Mucosa of descending colon (tissue), 3 donors: ENCODE results near the gene SHISAL1. TPM values are rescaled to one million over a fixed set of nuclear protein-coding genes. Genes with fewer than 3 reads are reported as not detected.

Experiments
- ATAC-seq: fragments of 200-7000 bp; cut with Tn5 transposase; one replicate; pipeline ENCODE4 v1.9.1; 2020; ENCODE audit warnings: mild to moderate bottlenecking, moderate library complexity
- DNase-seq, 3 donors: peaks; one replicate each; pipeline ENCODE4 v3.0.0-alpha.2; 2020
- H3K36me3 ChIP-seq: fragments of 200-600 bp; one replicate; pipeline ENCODE4 v1.8.0; 2021; ENCODE audit warnings: low read depth, mild to moderate bottlenecking
- H3K4me1 ChIP-seq: fragments of 200-600 bp; one replicate; pipeline ENCODE4 v1.8.0; 2021; ENCODE audit warnings: low read depth, mild to moderate bottlenecking
- H3K4me3 ChIP-seq: fragments of 200-600 bp; one replicate; pipeline ENCODE4 v1.8.0; 2021; ENCODE audit warnings: mild to moderate bottlenecking
- H3K9me3 ChIP-seq: fragments of 200-600 bp; one replicate; pipeline ENCODE4 v1.8.0; 2021; ENCODE audit warnings: mild to moderate bottlenecking
- CTCF ChIP-seq: fragments of 200-600 bp; IDR thresholded peaks from one replicate; pipeline ENCODE4 v1.8.0; 2022; ENCODE audit warnings: antibody characterized with exemption, mild to moderate bottlenecking
- intact Hi-C, 2 donors: fragments of 100-400 bp; cut with DNase I in 1 of 2; cut with micrococcal nuclease in 1 of 2; formaldehyde crosslinking; loops; one replicate each; pipeline versions ENCODE4 v1.11.0 to v1.11.1; 2022; cut with DNase I, micrococcal nuclease
- total RNA-seq, 3 donors: library from RNA; stranded (reverse); fragmentation: NEBNext Ultra II Directional in 2 of 3; extraction: Animal tissue kit (Norgen Biotek cat#: 25700) in 2 of 3; gene quantifications; one replicate each; pipeline versions ENCODE4 v1.2.1 to v1.2.4, GENCODE V29; 2021 to 2023
- donor health status: DM: no; HTN: no; CAD: no; lungs with moderate emphysema.
- donor health status: DM: no; HTN: no; CAD: no.
- donor health status: DM: no; HTN: yes; CAD: no.

The SHISAL1 gene
- total RNA-seq, 3 donors from 2014 or later: 0.38 to 34.3 (median 1.1) TPM

GRCh38 chr22:44256556-44257485 lies 55.9 kb downstream of the SHISAL1 start:
- Histone ChIP-seq H3K4me3 (no peak overlapping the region), H3K4me1 (no peaks in the 10 kb centered on the region), H3K36me3 (no peaks in the 10 kb centered on the region), H3K9me3 (no peaks in the 10 kb centered on the region)
- intact Hi-C loops: no loop called here
- ATAC-seq: no peak
- no peak for TF ChIP-seq CTCF
- DNase-seq: no peak

GRCh38 chr22:44256085-44256484 lies 56.7 kb downstream of the SHISAL1 start:
- no peak overlapping the region for H3K4me3 ChIP-seq
- intact Hi-C loops: no loop called here
- H3K9me3 ChIP-seq: no peaks in the 10 kb centered on the region
- no peaks in the 10 kb centered on the region for H3K4me1 ChIP-seq
- no peak for DNase-seq
- H3K36me3 ChIP-seq: no peaks in the 10 kb centered on the region
- no peak for TF ChIP-seq CTCF
- no peak for ATAC-seq

- TF ChIP-seq CTCF: no peak
- no peaks in the 10 kb centered on the region for H3K36me3 ChIP-seq
- H3K9me3 ChIP-seq: peaks cover under 1% of the 10 kb centered on the region
- no peak overlapping the region for H3K4me3 ChIP-seq
- DNase-seq: no peak
- ATAC-seq: no peak
- no peaks in the 10 kb centered on the region for H3K4me1 ChIP-seq
- intact Hi-C loops: no loop called here
Observed at GRCh38 chr22:44254811-44255210, 57.9 kb downstream of the SHISAL1 start.

GRCh38 chr22:44249376-44250147 lies 63.2 kb downstream of the SHISAL1 start:
- no peaks in the 10 kb centered on the region for H3K36me3 ChIP-seq
- TF ChIP-seq CTCF: no peak
- ATAC-seq: no peak
- no peaks in the 10 kb centered on the region for H3K4me1 ChIP-seq
- no peak for DNase-seq
- intact Hi-C loops: no loop called here
- H3K9me3 ChIP-seq: peaks cover 4% of the 10 kb centered on the region
- H3K4me3 ChIP-seq: no peak overlapping the region

GRCh38 chr22:44248926-44249325 lies 63.8 kb downstream of the SHISAL1 start:
- ATAC-seq: no peak
- no peak for DNase-seq
- intact Hi-C loops: no loop called here
- H3K36me3 ChIP-seq: no peaks in the 10 kb centered on the region
- no peak for TF ChIP-seq CTCF
- H3K4me3 ChIP-seq: no peak overlapping the region
- H3K9me3 ChIP-seq: peaks cover 4% of the 10 kb centered on the region
- H3K4me1 ChIP-seq: no peaks in the 10 kb centered on the region
